MCF 10A (cell line): Measurements from ENCODE around the gene TRAK1. TPM values are rescaled to one million over a fixed set of nuclear protein-coding genes. Genes with fewer than 3 reads are reported as not detected.

Source experiments
- BruUV-seq: library from RNA; stranded (reverse); fragments of 400-500 nt; replicated peaks from 2 replicates; lab custom pipeline; 2021; lab: Mats Ljungman, UMichigan
- CTCF ChIA-PET: fragments of 300-600 bp; sonication (Branson Sonifier 250); formaldehyde crosslinking; extraction: SDS; loops from one replicate; lab custom pipeline; 2021; ENCODE audit warnings: antibody characterized with exemption, inconsistent platforms; lab: Yijun Ruan, JAX
- POLR2A ChIA-PET: fragments of 300-600, 350-650 bp; sonication (Branson Sonifier 250); formaldehyde crosslinking; extraction: SDS; loops from one replicate; lab custom pipeline; 2020; ENCODE audit warnings: antibody characterized with exemption, inconsistent platforms; lab: Yijun Ruan, JAX
- DNase-seq: peaks from one replicate; pipeline ENCODE4 v3.0.0-alpha.2; 2018; ENCODE audit not compliant: unreplicated experiment
- H3K27ac Mint-ChIP-seq: one replicate; pipeline ENCODE4 v1.8.0; 2022; ENCODE audit warnings: mild to moderate bottlenecking, low read depth, mixed read lengths; ENCODE audit not compliant: unreplicated experiment
- H3K27me3 Mint-ChIP-seq: one replicate; pipeline ENCODE4 v1.8.0; 2022; ENCODE audit warnings: mixed read lengths; ENCODE audit not compliant: insufficient read depth, unreplicated experiment
- H3K36me3 Mint-ChIP-seq: one replicate; pipeline ENCODE4 v1.8.0; 2022; ENCODE audit warnings: mild to moderate bottlenecking, moderate library complexity, mixed read lengths; ENCODE audit not compliant: insufficient read depth, unreplicated experiment
- H3K4me1 Mint-ChIP-seq: one replicate; pipeline ENCODE4 v1.8.0; 2022; ENCODE audit warnings: mixed read lengths; ENCODE audit not compliant: insufficient read depth, unreplicated experiment
- H3K4me3 Mint-ChIP-seq: one replicate; pipeline ENCODE4 v1.8.0; 2022; ENCODE audit warnings: mild to moderate bottlenecking, moderate library complexity, mixed read lengths; ENCODE audit not compliant: unreplicated experiment
- H3K9me3 Mint-ChIP-seq: one replicate; pipeline ENCODE4 v1.8.0; 2022; ENCODE audit warnings: mixed read lengths; ENCODE audit not compliant: unreplicated experiment
- CTCF ChIP-seq: fragments of 200-600 bp; IDR thresholded peaks from one replicate; pipeline ENCODE4 v1.8.0; 2022; ENCODE audit warnings: antibody characterized with exemption, mild to moderate bottlenecking; ENCODE audit not compliant: unreplicated experiment
- intact Hi-C: fragments of 100-400 bp; cut with micrococcal nuclease; formaldehyde crosslinking; loops from 2 replicates; pipeline ENCODE4 v1.14.1; 2022
- total RNA-seq: library from RNA; stranded (reverse); gene quantifications from 2 replicates; pipeline ENCODE4 v1.2.3, GENCODE V29; 2022

Gene TRAK1
- total RNA-seq, 1 experiment from 2014 or later, result 33.2 TPM

- Mint-ChIP-seq H3K9me3 (no peaks in the 10 kb centered on the region), H3K4me1 (peaks cover 49% of the 10 kb centered on the region), H3K27ac (peak overlapping the region; percentile 27), H3K4me3 (peak overlapping the region; percentile 8), H3K27me3 (no peaks in the 10 kb centered on the region), H3K36me3 (peaks cover 15% of the 10 kb centered on the region)
- intact Hi-C loops, result loop anchor here (1.0 to 2.0 kb wide), 2 partner anchors 138 to 1518 kb away; no protein-coding TSS in a partner anchor
- ChIA-PET POLR2A (interaction anchor here (0.8 to 2.1 kb wide), 7 partner anchors 8 to 204 kb away, joined by 4 to 9 read pairs (median 5); partner anchors contain the start of gene TRAK1), CTCF (interaction anchor here (0.6 to 7.8 kb wide), 59 partner anchors 8 to 1620 kb away, joined by 3 to 118 read pairs (median 4); partner anchors contain the start of genes TRAK1 and ULK4)
- BruUV-seq, result no TSS peak
- TF ChIP-seq CTCF, result no peak
- DNase-seq, result no peak
Measured at GRCh38 chr3:42099020-42099765, 8.0 kb downstream of the TRAK1 start.

GRCh38 chr3:42101048-42101447 is 9.9 kb downstream of the TRAK1 start:
- BruUV-seq, result no TSS peak
- peak; percentile 73 for DNase-seq
- peak overlapping the region; percentile 88 for H3K27ac Mint-ChIP-seq

GRCh38 chr3:42101481-42101880 is 10.3 kb downstream of the TRAK1 start:
- Mint-ChIP-seq H3K36me3 (peaks cover 11% of the 10 kb centered on the region), H3K4me1 (peaks cover 49% of the 10 kb centered on the region), H3K4me3 (no peak overlapping the region), H3K27ac (peak overlapping the region; percentile 88), H3K27me3 (no peaks in the 10 kb centered on the region), H3K9me3 (no peaks in the 10 kb centered on the region)
- BruUV-seq, result no TSS peak
- ChIA-PET POLR2A (interaction anchor here (0.8 to 3.0 kb wide), 7 partner anchors 10 to 203 kb away, joined by 3 to 16 read pairs (median 4); partner anchors contain the start of gene TRAK1), CTCF (interaction anchor here (0.5 to 7.8 kb wide), 16 partner anchors 10 to 1522 kb away, joined by 3 to 118 read pairs (median 4); no protein-coding TSS in a partner anchor)
- no peak for TF ChIP-seq CTCF
- intact Hi-C loops, result no loop called here
- DNase-seq, result peak; percentile 34

More at GRCh38 chr3:42101048-42101447, 9.9 kb downstream of the TRAK1 start:
- ChIA-PET POLR2A (interaction anchor here (0.6 to 3.0 kb wide), 8 partner anchors 9 to 167 kb away, joined by 3 to 16 read pairs (median 4); partner anchors contain the start of gene TRAK1), CTCF (interaction anchor here (0.5 to 7.8 kb wide), 32 partner anchors 9 to 1522 kb away, joined by 3 to 118 read pairs (median 4); partner anchors contain the start of genes TRAK1 and ULK4)
- no peaks in the 10 kb centered on the region for H3K27me3 Mint-ChIP-seq
- peaks cover 11% of the 10 kb centered on the region for H3K36me3 Mint-ChIP-seq
- no peak overlapping the region for H3K4me3 Mint-ChIP-seq
- no peaks in the 10 kb centered on the region for H3K9me3 Mint-ChIP-seq
- no peak for TF ChIP-seq CTCF
- peaks cover 49% of the 10 kb centered on the region for H3K4me1 Mint-ChIP-seq
- intact Hi-C loops, result no loop called here

GRCh38 chr3:42102571-42102970 is 11.4 kb downstream of the TRAK1 start:
- H3K4me3 Mint-ChIP-seq, result no peak overlapping the region

More at GRCh38 chr3:42102571-42102970, 11.4 kb downstream of the TRAK1 start:
- H3K27me3 Mint-ChIP-seq, result no peaks in the 10 kb centered on the region
- POLR2A ChIA-PET, result interaction anchor here (2.1 to 3.0 kb wide), 2 partner anchors 11 to 20 kb away, joined by 5 to 16 read pairs; partner anchors contain the start of gene TRAK1
- no peak for DNase-seq
- H3K27ac Mint-ChIP-seq, result no peak overlapping the region
- no peaks in the 10 kb centered on the region for H3K9me3 Mint-ChIP-seq
- intact Hi-C loops, result no loop called here
- peaks cover 40% of the 10 kb centered on the region for H3K4me1 Mint-ChIP-seq
- TF ChIP-seq CTCF, result no peak
- no TSS peak for BruUV-seq
- CTCF ChIA-PET, result interaction anchor here (0.6 to 7.2 kb wide), 11 partner anchors 15 to 743 kb away, joined by 3 to 56 read pairs (median 4); no protein-coding TSS in a partner anchor
- peaks cover 11% of the 10 kb centered on the region for H3K36me3 Mint-ChIP-seq
